Stimulated activated memory B cell treated with anti-CD40 and anti-IgM and Interleukin-4, amounts not matched to agents 10 μg/mL and 1 μg/mL and 100 μg/mL, for 72 hours (primary cell): ENCODE data around the gene MYO6.

ENCODE experiments used
- ATAC-seq: fragments of 150-1000 bp; cut with Tn5 transposase; 2 replicates; pipeline ENCODE4 v1.10.0; 2021
- H3K27ac Mint-ChIP-seq: one replicate; pipeline ENCODE4 v1.8.0; 2022; ENCODE audit warnings: mild to moderate bottlenecking, mixed read lengths
- H3K27me3 Mint-ChIP-seq: one replicate; pipeline ENCODE4 v1.8.0; 2022; ENCODE audit warnings: mixed read lengths
- H3K36me3 Mint-ChIP-seq: one replicate; pipeline ENCODE4 v1.8.0; 2022; ENCODE audit warnings: mixed read lengths
- H3K4me1 Mint-ChIP-seq: one replicate; pipeline ENCODE4 v1.8.0; 2022; ENCODE audit warnings: mixed read lengths
- H3K4me3 Mint-ChIP-seq: one replicate; pipeline ENCODE4 v1.8.0; 2022; ENCODE audit warnings: mild to moderate bottlenecking, moderate library complexity, mixed read lengths
- H3K9me3 Mint-ChIP-seq: one replicate; pipeline ENCODE4 v1.8.0; 2022; ENCODE audit warnings: mixed read lengths

MYO6 gene

GRCh38 chr6:75755704-75756103, 6.7 kb downstream of the MYO6 start:
- Mint-ChIP-seq H3K4me3 (no peak overlapping the region), H3K27ac (no peak overlapping the region), H3K36me3 (no peaks in the 10 kb centered on the region), H3K9me3 (no peaks in the 10 kb centered on the region), H3K27me3 (peaks cover 56% of the 10 kb centered on the region), H3K4me1 (no peaks in the 10 kb centered on the region)
- ATAC-seq = no peak

- Mint-ChIP-seq H3K4me1 (no peaks in the 10 kb centered on the region), H3K9me3 (no peaks in the 10 kb centered on the region), H3K27ac (no peak overlapping the region), H3K27me3 (peaks cover 57% of the 10 kb centered on the region), H3K36me3 (no peaks in the 10 kb centered on the region), H3K4me3 (no peak overlapping the region)
- ATAC-seq = no peak
Measured at GRCh38 chr6:75757295-75757694, 8.3 kb downstream of the MYO6 start.

GRCh38 chr6:75758061-75758460, 9.0 kb downstream of the MYO6 start:
- Mint-ChIP-seq H3K36me3 (no peaks in the 10 kb centered on the region), H3K4me3 (no peak overlapping the region)
- ATAC-seq = no peak

GRCh38 chr6:75759207-75759606, 10.2 kb downstream of the MYO6 start:
- H3K4me3 Mint-ChIP-seq = no peak overlapping the region

More at GRCh38 chr6:75758061-75758460, 9.0 kb downstream of the MYO6 start:
- H3K27ac Mint-ChIP-seq = no peak overlapping the region
- peaks cover 57% of the 10 kb centered on the region for H3K27me3 Mint-ChIP-seq
- no peaks in the 10 kb centered on the region for H3K4me1 Mint-ChIP-seq
- H3K9me3 Mint-ChIP-seq = no peaks in the 10 kb centered on the region

GRCh38 chr6:75760320-75760719, 11.3 kb downstream of the MYO6 start:
- no peak for ATAC-seq
- Mint-ChIP-seq H3K27ac (no peak overlapping the region), H3K4me1 (no peaks in the 10 kb centered on the region)

More at GRCh38 chr6:75759207-75759606, 10.2 kb downstream of the MYO6 start:
- Mint-ChIP-seq H3K4me1 (no peaks in the 10 kb centered on the region), H3K27me3 (peaks cover 61% of the 10 kb centered on the region), H3K27ac (no peak overlapping the region), H3K9me3 (no peaks in the 10 kb centered on the region), H3K36me3 (no peaks in the 10 kb centered on the region)
- ATAC-seq = no peak

GRCh38 chr6:75761489-75761888, 12.4 kb downstream of the MYO6 start:
- H3K4me3 Mint-ChIP-seq = no peak overlapping the region
- no peaks in the 10 kb centered on the region for H3K36me3 Mint-ChIP-seq
- no peak for ATAC-seq
- peaks cover 49% of the 10 kb centered on the region for H3K27me3 Mint-ChIP-seq
- H3K4me1 Mint-ChIP-seq = no peaks in the 10 kb centered on the region
- no peaks in the 10 kb centered on the region for H3K9me3 Mint-ChIP-seq
- H3K27ac Mint-ChIP-seq = no peak overlapping the region

More at GRCh38 chr6:75760320-75760719, 11.3 kb downstream of the MYO6 start:
- H3K36me3 Mint-ChIP-seq = no peaks in the 10 kb centered on the region
- H3K4me3 Mint-ChIP-seq = no peak overlapping the region
- H3K9me3 Mint-ChIP-seq = no peaks in the 10 kb centered on the region
- peaks cover 60% of the 10 kb centered on the region for H3K27me3 Mint-ChIP-seq

- no peak for ATAC-seq
- no peaks in the 10 kb centered on the region for H3K4me1 Mint-ChIP-seq
- H3K27me3 Mint-ChIP-seq = peaks cover 49% of the 10 kb centered on the region
- H3K9me3 Mint-ChIP-seq = no peaks in the 10 kb centered on the region
- H3K27ac Mint-ChIP-seq = no peak overlapping the region
- no peak overlapping the region for H3K4me3 Mint-ChIP-seq
- H3K36me3 Mint-ChIP-seq = no peaks in the 10 kb centered on the region
Measured at GRCh38 chr6:75762063-75762462, 13.0 kb downstream of the MYO6 start.

GRCh38 chr6:75766387-75766786, 17.3 kb downstream of the MYO6 start:
- no peak overlapping the region for H3K4me3 Mint-ChIP-seq
- ATAC-seq = no peak
- no peaks in the 10 kb centered on the region for H3K9me3 Mint-ChIP-seq
- H3K27me3 Mint-ChIP-seq = peaks cover 10% of the 10 kb centered on the region
- no peaks in the 10 kb centered on the region for H3K36me3 Mint-ChIP-seq
- H3K27ac Mint-ChIP-seq = no peak overlapping the region
- H3K4me1 Mint-ChIP-seq = no peaks in the 10 kb centered on the region

GRCh38 chr6:75770844-75771243, 21.8 kb downstream of the MYO6 start:
- no peaks in the 10 kb centered on the region for H3K27me3 Mint-ChIP-seq
- no peak overlapping the region for H3K27ac Mint-ChIP-seq
- H3K4me1 Mint-ChIP-seq = no peaks in the 10 kb centered on the region
- H3K36me3 Mint-ChIP-seq = no peaks in the 10 kb centered on the region
- ATAC-seq = no peak
- no peaks in the 10 kb centered on the region for H3K9me3 Mint-ChIP-seq
- no peak overlapping the region for H3K4me3 Mint-ChIP-seq

GRCh38 chr6:75775219-75775618, 26.2 kb downstream of the MYO6 start:
- no peak for ATAC-seq
- Mint-ChIP-seq H3K27me3 (no peaks in the 10 kb centered on the region), H3K9me3 (no peaks in the 10 kb centered on the region), H3K4me1 (no peaks in the 10 kb centered on the region), H3K27ac (no peak overlapping the region), H3K4me3 (no peak overlapping the region), H3K36me3 (no peaks in the 10 kb centered on the region)

- Mint-ChIP-seq H3K4me1 (no peaks in the 10 kb centered on the region), H3K4me3 (no peak overlapping the region), H3K27ac (no peak overlapping the region), H3K9me3 (no peaks in the 10 kb centered on the region), H3K36me3 (no peaks in the 10 kb centered on the region), H3K27me3 (no peaks in the 10 kb centered on the region)
- no peak for ATAC-seq
Measured at GRCh38 chr6:75776461-75776860, 27.4 kb downstream of the MYO6 start.

- no peaks in the 10 kb centered on the region for H3K36me3 Mint-ChIP-seq
- no peak overlapping the region for H3K27ac Mint-ChIP-seq
- H3K9me3 Mint-ChIP-seq = no peaks in the 10 kb centered on the region
- ATAC-seq = no peak
- H3K4me1 Mint-ChIP-seq = no peaks in the 10 kb centered on the region
- no peak overlapping the region for H3K4me3 Mint-ChIP-seq
- peaks cover 6% of the 10 kb centered on the region for H3K27me3 Mint-ChIP-seq
Measured at GRCh38 chr6:75778757-75779156, 29.7 kb downstream of the MYO6 start.

GRCh38 chr6:75786152-75786551, 37.1 kb downstream of the MYO6 start:
- no peaks in the 10 kb centered on the region for H3K36me3 Mint-ChIP-seq
- H3K27ac Mint-ChIP-seq = no peak overlapping the region
- no peaks in the 10 kb centered on the region for H3K4me1 Mint-ChIP-seq
- peaks cover 35% of the 10 kb centered on the region for H3K27me3 Mint-ChIP-seq
- no peak overlapping the region for H3K4me3 Mint-ChIP-seq
- no peaks in the 10 kb centered on the region for H3K9me3 Mint-ChIP-seq
- ATAC-seq = no peak

- no peak overlapping the region for H3K4me3 Mint-ChIP-seq
- H3K9me3 Mint-ChIP-seq = no peaks in the 10 kb centered on the region
- no peak overlapping the region for H3K27ac Mint-ChIP-seq
- ATAC-seq = no peak
- no peaks in the 10 kb centered on the region for H3K36me3 Mint-ChIP-seq
- H3K27me3 Mint-ChIP-seq = peaks cover 27% of the 10 kb centered on the region
- H3K4me1 Mint-ChIP-seq = no peaks in the 10 kb centered on the region
Measured at GRCh38 chr6:75788894-75789293, 39.9 kb downstream of the MYO6 start.

- Mint-ChIP-seq H3K27ac (no peak overlapping the region), H3K36me3 (no peaks in the 10 kb centered on the region), H3K4me3 (no peak overlapping the region), H3K4me1 (no peaks in the 10 kb centered on the region), H3K27me3 (peaks cover 21% of the 10 kb centered on the region), H3K9me3 (no peaks in the 10 kb centered on the region)
- no peak for ATAC-seq
Measured at GRCh38 chr6:75791881-75792280, 42.8 kb downstream of the MYO6 start.

- Mint-ChIP-seq H3K4me1 (no peaks in the 10 kb centered on the region), H3K4me3 (no peak overlapping the region), H3K9me3 (no peaks in the 10 kb centered on the region), H3K27me3 (peaks cover 18% of the 10 kb centered on the region), H3K27ac (no peak overlapping the region), H3K36me3 (no peaks in the 10 kb centered on the region)
- ATAC-seq = no peak
Measured at GRCh38 chr6:75794351-75794846, 45.4 kb downstream of the MYO6 start.
